Stimulated activated CD8-positive, alpha-beta memory T cell treated with anti-CD3 and anti-CD28 coated beads, Interleukin-7, amount 100 ng/mL, for 4 hours (primary cell): ENCODE results near the gene KCNK13.
"Not testable (repeated sequence)": the region's sequence is repeated elsewhere in the genome, so short reads cannot be mapped to it uniquely, and the experiment has no call there.

Experiments used
- DNase-seq, 2 donors: peaks; one replicate each; pipeline ENCODE4 v3.0.0-alpha.2; 2020; ENCODE audit warnings: low read depth in 2 of 2

Gene KCNK13

GRCh38 chr14:90061685-90062126 lies at the start of gene KCNK13:
Gene KCNK13 (plus strand): TSS chr14:90061994. CDS start chr14:90062206, 212 bp downstream.
- DNase-seq = no peak

GRCh38 chr14:90017371-90017770 lies 44.4 kb upstream of the KCNK13 start:
- no peak for DNase-seq

- DNase-seq = no peak
Measured at GRCh38 chr14:90019824-90020523, 41.8 kb upstream of the KCNK13 start.

- DNase-seq = no peak
Measured at GRCh38 chr14:90023176-90023896, 38.5 kb upstream of the KCNK13 start.

- no peak for DNase-seq
Measured at GRCh38 chr14:90024910-90025309, 36.9 kb upstream of the KCNK13 start.

- DNase-seq = not testable (repeated sequence)
Measured at GRCh38 chr14:90026608-90027007, 35.2 kb upstream of the KCNK13 start.

- DNase-seq = no peak
Measured at GRCh38 chr14:90027842-90028241, 34.0 kb upstream of the KCNK13 start.

- no peak for DNase-seq
Measured at GRCh38 chr14:90034156-90034555, 27.6 kb upstream of the KCNK13 start.

GRCh38 chr14:90034835-90035525 lies 26.8 kb upstream of the KCNK13 start:
- DNase-seq = no peak

- DNase-seq = no peak
Measured at GRCh38 chr14:90039253-90040010, 22.4 kb upstream of the KCNK13 start.

- DNase-seq = no peak
Measured at GRCh38 chr14:90040411-90040810, 21.4 kb upstream of the KCNK13 start.

GRCh38 chr14:90042496-90043252 lies 19.1 kb upstream of the KCNK13 start:
- no peak for DNase-seq

GRCh38 chr14:90045616-90046015 lies 16.2 kb upstream of the KCNK13 start:
- no peak for DNase-seq

GRCh38 chr14:90049390-90049789 lies 12.4 kb upstream of the KCNK13 start:
- no peak for DNase-seq

- no peak for DNase-seq
Measured at GRCh38 chr14:90050271-90050670, 11.5 kb upstream of the KCNK13 start.

- no peak for DNase-seq
Measured at GRCh38 chr14:90053044-90053443, 8.8 kb upstream of the KCNK13 start.

GRCh38 chr14:90054803-90055202 lies 7.0 kb upstream of the KCNK13 start:
- no peak for DNase-seq

GRCh38 chr14:90056826-90057225 lies 5.0 kb upstream of the KCNK13 start:
- no peak for DNase-seq

GRCh38 chr14:90058876-90059458 lies 2.8 kb upstream of the KCNK13 start:
- DNase-seq = no peak

GRCh38 chr14:90060312-90060964 lies 1.4 kb upstream of the KCNK13 start:
- DNase-seq = peak in 1 of 2 donors; percentile 29
